ENCODE data around the gene UTP4.
"Not testable (repeated sequence)": the region's sequence is repeated elsewhere in the genome, so short reads cannot be mapped to it uniquely, and the experiment has no call there.

The UTP4 gene

DNA sequence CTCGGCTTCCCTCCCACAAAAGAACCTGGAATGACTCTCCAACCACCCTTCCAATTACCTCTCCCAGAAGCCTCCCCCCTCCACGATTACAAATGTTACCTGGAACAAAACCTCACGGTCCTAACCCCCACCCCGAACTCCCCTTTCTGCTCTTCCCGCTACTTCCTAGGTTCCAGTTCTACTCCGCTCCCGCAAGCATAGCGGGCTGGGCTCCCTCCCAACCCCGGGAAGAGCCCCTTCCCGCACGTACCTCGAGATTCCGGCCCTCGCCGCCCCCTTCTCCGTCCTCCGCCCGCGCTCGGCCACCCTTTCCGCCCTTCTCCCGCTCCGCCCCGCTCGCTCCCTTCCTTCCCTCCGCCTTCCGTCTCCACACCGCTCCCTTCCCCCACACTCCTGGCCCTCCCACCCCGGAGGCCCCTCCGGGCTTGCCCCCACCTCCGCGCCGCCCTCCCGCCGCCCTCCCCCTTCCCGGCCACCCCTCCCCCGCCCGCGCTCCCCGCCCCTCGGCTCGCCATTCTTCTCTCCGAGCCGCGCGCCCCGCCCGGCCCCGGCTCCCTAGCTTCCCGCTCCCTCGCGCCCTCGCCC lies 518 bp upstream of the UTP4 start:
- peak; percentile 33 for DNase-seq

DNA sequence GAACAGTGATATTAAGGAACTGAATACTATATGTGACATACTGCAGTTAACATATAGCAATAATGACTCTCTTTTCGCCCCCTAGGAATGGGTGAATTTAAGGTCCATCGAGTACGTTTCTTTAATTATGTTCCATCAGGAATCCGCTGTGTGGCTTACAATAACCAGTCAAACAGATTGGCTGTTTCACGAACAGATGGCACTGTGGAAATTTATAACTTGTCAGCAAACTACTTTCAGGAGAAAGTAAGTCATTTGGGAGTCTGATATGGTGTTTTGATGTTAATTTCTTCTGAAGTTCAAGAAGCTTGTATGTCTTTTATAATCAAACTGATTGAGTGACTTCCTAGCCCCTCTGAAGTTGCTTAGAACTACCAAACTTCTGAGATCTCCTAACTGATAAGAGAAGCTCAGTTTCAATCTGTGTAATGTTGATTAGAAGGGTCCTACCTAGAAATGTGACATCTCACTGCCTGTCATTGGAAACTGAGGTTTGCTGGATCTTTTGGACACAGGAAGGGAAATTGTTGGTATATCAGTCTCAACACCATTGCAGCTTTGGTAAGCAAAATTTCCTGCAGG lies 1.0 kb downstream of the UTP4 start:
- no peak for DNase-seq

DNA sequence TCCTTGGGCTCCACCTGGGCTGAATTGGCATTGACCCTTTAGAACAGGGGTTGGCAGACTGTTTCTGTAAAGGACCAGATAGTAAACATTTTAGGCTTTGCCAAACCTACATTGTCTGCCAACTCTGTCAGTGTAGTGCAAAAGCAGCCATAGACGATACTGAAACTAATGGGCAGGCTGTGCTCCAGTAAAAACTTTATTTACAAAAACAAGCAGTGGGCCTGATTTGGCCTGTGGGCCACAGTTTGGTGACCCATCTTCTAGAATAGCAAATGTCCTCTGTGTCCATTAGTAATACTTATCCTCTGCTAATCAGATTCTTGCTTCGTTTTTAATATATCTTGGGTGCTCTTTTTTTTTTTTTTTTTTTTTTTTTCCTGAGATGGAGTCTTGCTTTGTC lies 6.2 kb downstream of the UTP4 start:
- DNase-seq: no peak

DNA sequence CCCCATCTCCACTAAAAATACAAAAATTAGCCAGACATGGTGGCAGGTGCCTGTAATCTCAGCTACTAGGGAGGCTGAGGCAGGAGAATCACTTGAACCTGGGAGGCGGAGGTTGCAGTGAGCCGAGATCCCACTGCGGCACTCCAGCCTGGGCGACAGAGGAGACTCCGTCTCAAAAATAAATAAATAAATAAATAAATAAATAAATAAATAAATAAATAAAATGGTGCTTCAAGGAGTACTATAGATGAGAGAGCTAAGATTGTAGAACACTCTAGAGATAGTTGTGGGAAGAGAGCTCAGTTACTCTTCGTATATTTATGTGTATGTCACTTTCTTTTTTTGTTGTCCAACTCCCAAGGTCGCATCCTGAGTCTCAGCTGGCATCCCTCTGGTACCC lies 7.0 kb downstream of the UTP4 start:
- DNase-seq: not testable (repeated sequence)

DNA sequence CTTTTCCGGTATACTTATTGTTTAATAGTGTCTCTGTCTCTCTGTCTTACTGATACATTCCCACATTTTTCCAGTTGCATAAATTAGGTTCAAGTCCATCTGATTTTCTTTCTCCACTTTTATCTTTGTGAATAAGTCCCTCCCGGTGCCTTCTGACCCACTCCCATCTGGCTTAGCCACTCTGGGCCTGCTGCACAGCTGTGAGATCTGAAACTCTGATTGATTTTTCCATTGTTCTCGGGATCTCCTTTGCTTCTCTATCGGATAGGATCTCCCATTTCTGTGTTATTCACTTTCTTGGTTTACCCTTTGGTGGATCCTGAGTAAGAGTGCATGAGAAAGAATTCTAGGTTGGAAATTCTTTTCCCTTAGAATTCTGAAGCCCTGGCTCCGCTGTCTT lies 8.6 kb downstream of the UTP4 start:
- DNase-seq: no peak

DNA sequence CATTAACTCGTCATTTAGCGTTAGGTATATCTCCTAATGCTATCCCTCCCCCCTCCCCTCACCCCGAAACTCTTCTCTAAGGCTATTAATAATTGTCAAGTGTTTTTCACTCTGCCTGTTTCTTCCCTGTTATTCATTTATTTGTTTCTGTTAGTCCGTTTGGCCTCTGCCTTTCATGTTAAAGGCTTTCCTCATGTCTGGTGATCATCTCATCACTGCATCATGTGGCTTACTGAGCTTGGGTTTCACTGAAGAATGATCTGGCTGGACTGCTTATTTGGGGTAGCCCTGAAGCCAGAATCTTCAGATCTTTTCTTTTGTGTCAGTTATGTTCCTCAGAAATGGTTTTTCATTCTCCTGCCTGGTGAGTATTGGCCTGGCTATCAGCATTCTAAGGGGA lies 9.5 kb downstream of the UTP4 start:
- no peak for DNase-seq

DNA sequence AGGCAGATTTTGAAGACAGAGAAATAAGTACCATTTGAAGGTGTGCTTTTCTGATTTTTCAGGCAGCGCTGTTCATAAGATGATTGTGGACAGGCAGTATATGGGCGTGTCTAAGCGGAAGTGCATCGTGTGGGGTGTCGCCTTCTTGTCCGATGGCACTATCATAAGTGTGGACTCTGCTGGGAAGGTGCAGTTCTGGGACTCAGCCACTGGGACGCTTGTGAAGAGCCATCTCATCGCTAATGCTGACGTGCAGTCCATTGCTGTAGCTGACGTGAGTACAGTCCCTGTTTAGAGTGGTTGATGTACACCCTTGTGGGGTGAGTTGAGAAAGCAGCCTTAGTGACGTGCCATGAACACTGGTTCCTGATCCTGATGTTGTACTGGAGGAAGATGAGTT lies 10.7 kb downstream of the UTP4 start:
- no peak for DNase-seq

DNA sequence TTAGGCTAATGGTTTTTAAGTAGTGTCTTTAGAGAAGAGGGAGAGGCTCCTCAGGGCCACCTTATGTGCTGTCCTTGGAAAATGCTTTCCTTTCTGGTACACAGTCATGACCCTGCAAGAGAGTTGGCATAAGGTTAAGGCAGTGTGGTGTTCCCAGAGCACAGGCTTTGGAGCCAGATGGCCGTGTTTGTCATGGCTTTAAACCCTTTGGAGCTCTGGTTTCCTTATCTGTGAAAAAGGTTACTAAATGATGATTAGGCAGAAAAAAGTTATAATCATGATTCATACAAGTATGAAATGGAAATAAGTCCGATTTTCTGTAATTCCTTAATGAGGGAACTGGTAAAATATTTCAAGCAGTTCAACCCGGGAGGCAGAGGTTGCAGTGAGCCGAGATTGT lies 13.2 kb downstream of the UTP4 start:
- DNase-seq: no peak

DNA sequence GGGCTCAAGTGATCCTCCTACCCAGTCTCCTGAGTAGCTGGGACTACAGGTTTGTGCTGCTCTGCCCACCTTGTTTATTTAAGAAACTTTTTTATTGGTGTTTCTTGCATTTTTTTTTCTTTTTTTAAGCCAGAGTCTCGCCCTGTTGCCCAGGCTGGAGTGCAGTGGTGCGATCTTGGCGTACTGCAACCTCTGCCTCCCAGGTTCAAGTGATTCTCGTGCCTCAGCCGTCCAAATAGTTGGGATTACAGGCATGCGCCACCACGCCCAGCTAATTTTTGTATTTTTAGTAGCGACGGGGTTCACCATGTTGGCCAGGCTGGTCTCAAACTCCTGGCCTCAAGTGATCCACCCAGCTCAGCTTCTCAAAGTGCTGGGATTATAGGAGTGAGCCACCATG lies 17.2 kb downstream of the UTP4 start:
- DNase-seq: not testable (repeated sequence)

DNA sequence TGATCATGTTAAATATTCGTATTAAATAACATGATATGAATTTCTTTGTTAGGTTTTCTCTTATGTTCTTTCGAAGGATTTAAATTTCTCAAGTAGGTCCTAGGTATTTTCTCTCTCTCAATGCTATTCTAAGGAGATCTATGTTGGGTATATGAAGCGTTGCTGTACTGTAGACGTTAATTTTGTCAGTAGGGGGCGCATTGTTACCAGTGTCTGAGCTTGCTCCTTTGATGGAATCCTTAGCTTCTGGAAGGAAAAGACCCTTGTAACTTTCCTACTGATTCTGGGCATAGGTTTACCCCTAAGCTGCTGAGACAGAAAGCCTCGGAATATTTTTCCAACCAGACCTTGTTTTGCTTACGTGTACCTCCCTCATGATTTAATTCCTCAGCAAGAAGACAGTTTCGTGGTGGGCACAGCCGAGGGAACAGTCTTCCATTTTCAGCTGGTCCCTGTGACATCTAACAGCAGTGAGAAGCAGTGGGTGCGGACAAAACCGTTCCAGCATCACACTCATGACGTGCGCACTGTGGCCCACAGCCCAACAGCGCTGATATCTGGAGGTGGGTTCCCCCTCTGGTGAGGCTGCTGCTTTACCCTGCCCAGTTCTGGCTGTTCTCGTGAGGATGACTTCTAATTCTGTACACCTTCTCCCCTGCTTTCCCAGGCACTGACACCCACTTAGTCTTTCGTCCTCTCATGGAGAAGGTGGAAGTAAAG lies 17.9 kb downstream of the UTP4 start:
- no peak for DNase-seq

DNA sequence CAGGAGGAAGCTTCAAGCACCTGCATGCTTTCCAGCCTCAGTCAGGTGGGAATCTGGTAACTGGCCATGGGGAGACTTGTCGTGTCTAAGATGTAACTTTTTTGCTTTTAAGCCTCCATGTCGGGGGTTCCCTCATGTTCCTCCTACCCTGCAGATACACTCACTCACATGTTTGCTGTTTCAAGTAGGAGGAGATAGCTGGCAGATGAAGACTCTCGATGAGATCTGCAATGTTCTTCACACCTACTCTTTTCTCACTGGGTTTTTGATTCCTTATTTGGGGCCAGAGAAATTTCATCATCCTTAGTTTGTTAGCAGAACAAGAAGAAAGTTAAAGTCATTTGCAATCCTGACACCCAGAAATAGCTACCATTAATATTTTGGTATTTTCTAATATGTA lies 24.7 kb downstream of the UTP4 start:
- DNase-seq: no peak

DNA sequence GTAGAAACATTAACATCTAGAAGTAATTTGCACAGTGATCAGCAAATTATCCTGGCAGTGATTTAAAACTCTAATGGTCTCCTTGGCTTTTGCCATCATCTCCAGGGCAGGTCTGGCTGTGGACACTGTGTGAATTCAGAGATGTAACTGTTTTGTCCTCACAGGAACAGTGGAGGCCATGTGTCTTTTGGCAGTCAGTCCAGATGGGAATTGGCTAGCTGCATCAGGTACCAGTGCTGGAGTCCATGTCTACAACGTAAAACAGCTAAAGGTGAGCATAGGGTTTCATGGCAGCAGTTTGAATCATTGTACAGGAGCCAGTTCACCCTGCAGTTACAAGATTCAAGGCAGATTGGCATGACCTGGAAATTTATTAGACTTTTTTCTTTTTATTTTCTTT lies 27.7 kb downstream of the UTP4 start:
- DNase-seq: no peak

DNA sequence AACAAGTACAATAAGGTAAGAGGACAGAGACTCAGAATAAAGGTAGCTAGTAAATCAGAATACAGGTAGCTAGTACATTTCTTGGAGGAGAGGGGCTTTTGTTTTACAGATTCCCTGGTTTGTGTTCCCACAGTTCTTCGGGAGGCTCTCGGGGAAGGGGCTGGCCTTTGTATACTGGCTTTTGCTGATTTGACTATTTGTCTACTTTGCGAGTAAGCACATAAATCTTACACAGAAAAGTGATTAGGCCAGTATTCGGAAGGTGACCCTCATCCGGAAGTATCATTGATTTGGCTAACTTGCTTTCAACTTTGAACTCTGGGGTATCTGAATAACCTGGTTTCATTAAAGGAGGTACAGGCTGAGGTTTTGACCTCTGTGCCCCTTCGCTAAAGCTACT lies 33.1 kb downstream of the UTP4 start:
- no peak for DNase-seq

DNA sequence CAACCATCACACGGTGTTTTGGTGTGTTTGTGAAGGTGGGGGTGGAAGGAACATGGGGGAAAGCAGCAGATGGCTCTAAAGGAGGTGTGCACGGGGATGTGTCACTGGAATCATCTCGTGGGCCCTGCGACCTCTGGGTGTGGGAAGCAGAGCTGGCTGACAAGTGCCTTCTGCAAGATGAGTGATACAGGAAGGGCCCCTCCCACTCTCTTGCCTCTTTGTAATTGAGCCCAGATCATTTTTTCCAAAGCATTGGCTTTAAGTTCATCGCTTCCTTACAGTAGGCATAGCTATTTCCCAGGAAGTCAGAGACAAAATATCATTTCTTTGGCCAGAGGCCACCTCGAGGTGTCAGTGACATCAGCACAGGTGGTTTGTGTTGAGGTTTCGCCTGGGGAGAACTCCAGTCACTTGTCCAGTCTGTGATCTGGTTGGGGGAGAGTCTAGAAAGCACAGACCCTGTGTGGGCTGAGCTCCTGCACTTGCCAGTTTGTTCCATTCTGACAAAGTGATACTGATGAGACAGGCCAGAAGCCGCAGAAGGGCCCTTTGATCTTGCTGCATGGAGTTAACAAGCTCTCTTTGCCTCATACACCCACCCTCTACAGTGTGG lies 33.9 kb downstream of the UTP4 start:
- no peak for DNase-seq

DNA sequence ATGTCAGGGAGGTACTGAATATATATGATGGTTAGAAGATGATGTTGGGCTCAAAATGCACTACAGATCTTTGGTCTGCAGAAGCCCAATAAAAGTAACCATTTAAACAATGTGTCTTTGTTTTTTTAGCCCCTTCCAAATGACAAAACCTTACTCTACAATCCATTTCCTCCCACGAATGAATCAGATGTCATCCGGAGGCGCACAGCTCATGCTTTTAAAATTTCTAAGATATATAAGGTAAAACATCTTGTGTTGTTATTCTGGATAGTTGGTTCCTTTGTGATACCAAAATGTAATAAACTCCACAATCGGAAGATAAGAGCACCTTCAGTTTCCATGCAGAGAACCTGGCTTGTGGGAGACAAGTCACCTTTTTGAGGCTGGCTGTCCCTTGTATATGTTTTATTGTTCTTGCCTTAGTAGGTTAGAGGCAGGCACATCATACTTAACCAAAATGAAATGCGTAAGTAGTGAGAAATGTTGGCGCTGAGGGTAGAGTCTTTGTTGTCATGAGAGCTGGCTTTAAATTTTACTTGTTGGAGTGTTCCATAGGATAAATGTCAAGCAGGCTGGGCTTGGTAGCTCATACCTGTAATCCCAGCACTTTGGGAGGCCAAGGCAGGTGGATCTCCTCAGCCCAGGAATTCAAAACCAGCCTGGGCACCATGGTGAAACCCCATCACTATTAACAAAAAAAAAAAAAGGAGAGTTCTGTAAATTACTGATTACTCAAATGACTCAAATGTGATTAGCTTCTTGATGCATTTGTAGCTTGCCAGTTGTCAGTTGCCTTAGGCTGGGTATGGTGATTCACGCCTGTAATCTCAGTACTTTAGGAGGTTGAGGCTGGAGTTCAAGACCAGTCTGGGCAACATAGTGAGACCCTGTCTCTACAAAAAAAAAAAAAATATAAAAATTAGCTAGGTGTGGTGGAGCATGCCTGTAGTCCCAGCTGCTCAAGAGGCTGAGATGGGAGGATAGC lies 34.8 kb downstream of the UTP4 start:
- no peak for DNase-seq

DNA sequence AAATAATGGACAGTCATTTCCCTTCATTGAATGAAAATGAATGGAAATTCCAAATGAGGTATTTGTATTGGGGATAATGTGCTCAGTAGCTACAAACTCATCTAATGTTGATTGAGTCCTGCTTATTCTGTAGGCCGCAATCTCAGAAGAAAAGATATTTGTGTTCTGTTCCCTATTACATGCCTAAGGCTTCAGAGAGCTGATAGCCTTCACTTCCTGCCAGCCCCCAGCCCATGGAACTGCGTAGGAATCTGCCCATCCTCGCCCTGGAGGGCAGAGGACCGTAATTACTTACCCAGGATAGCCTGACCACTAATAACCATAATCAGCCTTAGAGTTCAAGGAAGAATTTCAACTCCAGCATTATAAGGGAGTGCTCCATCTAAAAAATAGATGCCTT lies 36.6 kb downstream of the UTP4 start:
- no peak for DNase-seq

DNA sequence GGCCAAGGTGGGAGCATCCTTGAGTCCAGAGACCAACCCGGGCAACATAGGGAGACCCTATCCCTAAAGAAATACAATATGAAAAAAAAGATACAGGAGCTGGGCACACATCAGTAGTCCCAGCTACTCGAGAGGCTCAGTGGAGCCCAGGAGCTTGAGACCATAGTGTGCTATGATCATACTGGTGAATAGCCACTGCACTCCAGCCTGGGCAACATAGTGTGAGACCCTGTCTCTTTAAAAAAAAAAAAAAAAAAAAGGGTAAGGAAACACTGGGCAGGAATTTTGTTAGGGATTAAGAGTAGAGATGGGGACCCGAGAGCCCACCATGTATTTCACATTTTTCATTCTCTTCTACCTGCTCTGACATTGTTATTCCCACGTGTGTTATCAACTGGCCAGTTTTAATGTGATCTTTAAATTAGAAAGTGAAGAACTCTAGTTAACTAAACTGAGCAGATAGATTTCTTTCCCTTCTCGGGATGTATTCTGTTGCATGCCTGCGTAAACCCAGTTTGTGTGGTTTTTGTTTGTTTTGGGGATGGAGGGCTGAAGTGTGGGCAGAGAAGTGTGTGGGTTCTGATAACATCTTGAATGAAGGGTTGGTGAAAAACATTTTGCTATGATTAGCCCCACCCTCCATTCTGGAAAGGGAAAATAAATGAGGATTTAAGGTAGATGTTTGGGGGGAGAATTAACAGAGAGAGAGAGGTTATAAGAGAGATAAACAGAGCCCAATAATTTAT lies 37.3 kb downstream of the UTP4 start:
- no peak for DNase-seq

DNA sequence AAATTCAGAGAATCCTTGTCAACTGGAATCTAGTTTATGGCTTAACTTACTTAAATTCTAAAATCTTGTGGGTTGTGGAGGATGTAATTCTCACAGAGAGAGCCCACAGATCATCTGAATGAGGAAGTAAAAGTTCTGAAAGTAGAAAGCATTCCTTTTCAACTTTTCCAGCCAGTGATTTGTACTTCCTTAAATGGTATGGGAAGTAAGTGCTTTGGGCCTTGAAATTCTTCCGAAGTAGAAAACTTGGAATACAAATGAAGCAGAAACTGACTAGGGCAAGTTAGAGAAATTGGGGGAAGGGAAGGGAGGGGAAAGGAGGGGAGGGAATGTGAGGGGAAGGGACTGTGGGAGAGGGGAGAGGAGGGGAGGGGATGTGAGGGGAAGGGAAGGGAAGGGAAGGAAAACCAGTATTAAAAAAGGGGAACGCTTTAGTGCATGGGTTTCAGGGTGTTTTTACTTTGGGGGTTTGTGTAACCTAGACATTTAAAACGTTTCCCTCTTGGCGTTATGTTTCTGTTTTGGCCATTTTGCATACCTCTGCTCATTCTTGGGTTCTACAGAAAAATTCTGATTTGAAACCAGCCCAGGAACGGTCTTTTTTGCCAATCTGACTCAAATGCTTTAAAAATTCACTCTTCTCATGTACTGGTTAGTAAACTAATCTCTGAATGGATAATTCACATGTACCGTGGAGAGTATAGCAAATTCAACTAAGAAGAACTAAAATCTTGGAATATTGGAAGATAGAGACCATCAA lies 39.1 kb downstream of the UTP4 start:
- DNase-seq: no peak

DNA sequence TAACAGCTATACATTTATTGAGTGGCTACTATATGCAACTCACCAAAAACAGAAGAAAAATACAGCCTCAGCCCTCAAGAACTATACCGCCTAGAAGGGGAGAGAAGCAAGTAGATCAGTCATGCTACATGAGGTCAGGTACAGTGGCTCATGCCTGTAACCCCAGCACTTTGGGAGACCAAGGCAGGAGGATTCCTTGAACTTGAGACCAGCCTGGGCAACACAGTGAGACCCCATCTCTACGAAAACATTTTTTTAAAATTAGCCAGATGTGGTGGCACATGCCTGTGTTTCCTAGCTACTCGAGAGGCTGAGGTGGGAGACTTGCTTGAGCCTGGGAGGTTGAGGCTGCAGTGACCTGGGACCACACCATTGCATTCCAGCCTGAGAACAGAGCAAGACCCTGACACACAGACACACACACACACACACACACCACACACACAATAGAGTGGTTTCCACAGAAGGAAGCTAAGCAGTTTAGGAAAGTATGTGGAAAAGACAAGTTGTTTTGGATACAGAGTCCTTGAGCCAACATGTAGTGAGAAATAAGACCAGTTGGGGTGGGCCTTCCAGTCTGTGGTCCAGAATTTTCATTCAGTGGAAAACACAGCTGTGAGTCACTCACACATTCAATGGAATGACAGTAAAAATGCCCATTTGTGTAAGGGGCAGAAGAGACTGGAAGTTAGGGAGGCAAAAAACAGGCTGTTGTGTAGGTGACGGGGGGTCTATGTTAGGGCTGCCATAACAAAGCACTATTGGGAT lies 43.8 kb downstream of the UTP4 start:
- no peak for DNase-seq

DNA sequence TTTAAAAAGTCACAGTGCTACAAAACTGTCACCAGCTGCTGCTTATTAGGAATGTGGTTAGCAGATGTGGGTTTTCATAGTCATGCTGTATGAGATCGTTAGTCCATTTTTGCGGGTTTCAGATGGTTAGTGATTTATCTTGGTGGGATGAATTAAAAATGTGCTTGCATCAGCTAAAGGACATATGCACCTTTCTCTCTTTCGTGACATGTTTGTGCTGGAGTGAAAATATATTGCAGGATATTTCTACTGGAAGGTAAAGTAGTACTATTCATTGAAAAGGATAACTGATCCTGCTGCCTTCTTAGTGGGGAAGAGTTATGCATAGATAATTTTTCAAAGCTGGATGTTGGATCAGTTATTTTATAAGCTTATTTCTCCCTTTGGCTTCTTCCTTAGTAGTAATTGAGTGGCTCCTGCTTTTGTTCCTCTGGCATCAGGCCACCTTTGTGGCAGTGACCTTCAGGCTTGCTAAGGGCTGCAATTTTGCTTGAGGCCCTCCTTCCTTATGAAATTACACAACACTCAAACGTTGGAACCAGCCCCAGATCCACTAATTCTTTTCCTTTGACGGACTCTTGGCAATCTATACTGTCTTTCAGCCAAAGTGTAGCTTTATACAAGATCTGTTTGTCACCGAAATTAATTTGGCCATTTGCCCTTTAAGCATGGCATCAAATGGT lies 47.0 kb downstream of the UTP4 start:
- peak; percentile 82 for DNase-seq

Data from NCI-H446 treated with DMSO at 0.1 percent for 48 hours (cell line).